NCI-H128 (cell line): Measurements from ENCODE around the gene ZNF530.

Experiments used
- DNase-seq: peaks from one replicate; lab custom pipeline; 2025; ENCODE audit not compliant: unreplicated experiment; lab: John Stamatoyannopoulos, UW

Gene ZNF530

DNA sequence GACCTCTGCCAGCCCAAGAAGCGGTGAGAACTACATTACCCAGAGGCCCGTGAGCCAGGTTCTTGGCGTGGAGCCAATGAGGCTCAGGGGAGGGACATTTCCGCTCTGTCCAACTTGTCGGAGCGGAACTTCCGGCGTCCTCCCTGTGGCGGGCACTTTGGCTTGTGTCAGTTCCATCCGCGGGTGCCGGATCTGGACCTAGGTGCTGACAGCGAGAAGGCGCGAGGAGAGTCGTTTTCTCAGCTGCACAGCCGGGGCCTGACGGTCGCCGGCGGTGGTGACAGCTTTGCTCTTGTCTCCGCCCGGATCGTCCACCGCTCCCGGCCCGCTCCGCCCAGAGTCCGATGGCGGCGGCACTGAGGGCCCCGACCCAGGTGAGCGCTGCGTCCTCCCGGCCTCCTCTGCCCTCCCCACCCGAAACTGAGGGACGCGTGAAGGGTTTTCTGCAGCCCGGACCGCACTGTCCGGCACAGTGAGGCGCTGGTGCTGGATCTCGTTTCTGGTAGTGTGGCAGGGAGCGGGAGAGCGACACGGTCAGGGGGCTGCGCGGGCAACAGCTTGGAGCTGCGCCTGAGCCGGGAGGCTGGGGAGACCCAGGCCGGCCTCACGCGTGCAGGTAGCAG, at the start of gene ZNF530:
TSS of gene ZNF530 (plus strand) at position 125 of the 623 bp plus-strand sequence. CDS start 4,461 bp downstream, outside the sequence.
- peak; percentile 84 for DNase-seq

- DNase-seq, result no peak
Observed at GRCh38 chr19:57552432-57552831, 47.3 kb upstream of the ZNF530 start.

- no peak for DNase-seq
Observed at GRCh38 chr19:57557659-57558058, 42.0 kb upstream of the ZNF530 start.

DNA sequence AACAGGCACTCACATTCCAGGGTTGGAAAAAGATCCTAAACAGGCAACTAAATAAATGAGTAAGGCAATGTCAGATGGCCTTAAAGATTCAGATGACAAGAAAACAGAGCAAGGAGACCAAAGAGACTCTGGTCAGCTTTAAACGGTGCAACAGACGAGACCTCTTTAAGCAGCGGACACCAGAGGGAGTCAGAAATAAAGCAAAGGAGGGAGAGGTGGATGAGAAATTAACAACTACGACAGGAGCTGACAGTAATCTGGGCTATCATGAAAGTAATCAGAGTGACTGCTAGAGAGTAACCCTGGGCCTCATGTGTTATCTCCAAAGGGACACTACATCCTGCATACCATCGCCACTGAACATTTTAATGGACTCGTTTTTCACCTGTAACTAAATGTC, 41.2 kb upstream of the ZNF530 start:
- DNase-seq, result no peak

GRCh38 chr19:57559008-57559403, 40.7 kb upstream of the ZNF530 start:
- DNase-seq, result no peak

- DNase-seq, result peak; percentile 39
Observed at GRCh38 chr19:57559404-57560025, 40.2 kb upstream of the ZNF530 start, which contains the start of gene ZNF550. ZNF550 (minus strand) TSS chr19:57559863; CDS start chr19:57559682, 181 bp downstream.

GRCh38 chr19:57560049-57560491, 39.6 kb upstream of the ZNF530 start:
- DNase-seq, result no peak

- no peak for DNase-seq
Observed at GRCh38 chr19:57563547-57563946, 36.1 kb upstream of the ZNF530 start.

DNA sequence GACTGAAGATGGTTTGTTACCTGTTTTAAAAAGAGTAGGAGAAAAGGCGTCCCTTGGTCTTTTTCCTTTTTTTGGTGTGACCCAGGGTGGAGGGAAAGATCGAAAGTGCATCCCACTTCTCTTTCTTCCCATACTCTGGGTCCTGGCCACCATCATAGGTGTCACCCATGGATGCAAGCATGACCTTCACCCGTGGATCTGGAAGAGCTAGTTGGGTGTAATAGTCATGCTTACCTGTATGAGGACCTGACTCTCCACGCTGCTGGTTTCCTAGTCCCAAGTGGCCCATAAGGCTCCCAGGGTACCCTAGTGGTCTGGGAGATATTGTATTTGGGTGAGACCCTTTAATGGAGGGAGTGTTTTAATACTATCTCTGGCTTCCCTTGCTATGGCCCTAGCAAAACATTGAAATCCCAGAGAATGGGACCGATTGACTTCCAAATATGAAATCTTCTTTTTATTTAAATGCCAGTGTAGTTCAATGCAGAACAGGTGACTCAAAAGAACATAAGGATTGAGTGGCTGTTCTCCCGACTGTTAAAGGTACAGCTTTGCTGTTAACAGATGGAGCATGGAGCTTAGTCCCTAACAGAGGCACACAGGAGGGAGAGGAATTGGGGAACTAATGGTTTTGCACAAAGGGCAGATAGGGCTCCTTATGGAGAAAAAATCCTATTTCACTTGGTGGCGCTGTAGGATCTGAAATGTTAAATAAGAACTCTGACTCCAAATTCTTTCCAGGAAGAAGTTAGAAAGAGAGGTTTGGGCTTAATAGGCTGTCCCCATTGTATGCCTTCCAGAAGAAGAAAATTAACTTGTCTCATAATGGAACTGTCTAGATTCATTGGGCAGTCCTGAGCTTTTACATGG, 33.1 kb upstream of the ZNF530 start:
- no peak for DNase-seq

- no peak for DNase-seq
Observed at GRCh38 chr19:57570707-57571106, 29.0 kb upstream of the ZNF530 start.

DNA sequence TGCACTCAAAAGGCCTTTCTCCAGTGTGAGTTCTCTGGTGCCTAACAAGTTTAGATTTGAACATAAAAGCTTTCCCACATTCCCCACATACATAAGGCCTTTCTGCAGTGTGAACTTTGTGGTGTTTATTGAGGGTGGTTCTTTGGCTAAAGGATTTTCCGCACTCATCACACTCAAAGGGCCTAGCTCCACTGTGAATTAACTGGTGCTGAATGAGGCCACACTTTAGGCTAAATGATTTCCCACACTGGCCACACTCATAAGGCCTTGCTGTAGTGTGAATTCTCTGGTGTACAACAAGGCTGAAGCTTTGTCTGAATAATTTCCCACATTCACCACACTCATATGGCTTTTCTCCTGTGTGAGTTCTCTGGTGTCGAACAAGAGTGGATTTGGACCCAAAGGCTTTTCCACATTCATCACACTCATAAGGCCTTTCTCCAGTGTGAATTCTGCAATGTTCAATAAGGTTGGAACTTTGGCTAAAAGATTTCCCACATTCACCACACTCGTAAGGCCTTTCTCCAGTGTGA, 27.2 kb upstream of the ZNF530 start:
- DNase-seq, result no peak

DNA sequence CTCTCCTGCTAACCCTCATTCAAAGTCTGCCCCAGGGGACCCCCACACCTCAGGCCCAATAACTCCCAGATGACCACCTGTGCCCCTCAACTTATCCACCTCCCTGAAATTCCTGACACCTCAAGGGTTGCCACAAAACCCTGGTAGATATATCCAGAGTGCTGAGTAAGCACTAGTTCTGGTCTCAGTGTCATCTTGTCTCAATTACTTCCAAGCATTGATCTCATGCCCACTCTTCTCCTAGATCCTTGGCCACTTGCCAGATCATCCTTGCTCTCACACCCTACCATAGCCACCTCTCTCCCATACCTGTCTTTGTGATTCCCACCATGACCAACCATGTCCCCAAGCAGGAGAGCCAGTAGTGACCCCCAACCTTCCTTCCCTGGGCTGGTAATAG, 23.0 kb upstream of the ZNF530 start:
- DNase-seq, result no peak

- peak; percentile 95 for DNase-seq
Observed at GRCh38 chr19:57578487-57579205, 21.0 kb upstream of the ZNF530 start, which contains the start of gene ZNF416. ZNF416 (minus strand) TSS chr19:57578911; CDS start chr19:57578704, 207 bp downstream.

DNA sequence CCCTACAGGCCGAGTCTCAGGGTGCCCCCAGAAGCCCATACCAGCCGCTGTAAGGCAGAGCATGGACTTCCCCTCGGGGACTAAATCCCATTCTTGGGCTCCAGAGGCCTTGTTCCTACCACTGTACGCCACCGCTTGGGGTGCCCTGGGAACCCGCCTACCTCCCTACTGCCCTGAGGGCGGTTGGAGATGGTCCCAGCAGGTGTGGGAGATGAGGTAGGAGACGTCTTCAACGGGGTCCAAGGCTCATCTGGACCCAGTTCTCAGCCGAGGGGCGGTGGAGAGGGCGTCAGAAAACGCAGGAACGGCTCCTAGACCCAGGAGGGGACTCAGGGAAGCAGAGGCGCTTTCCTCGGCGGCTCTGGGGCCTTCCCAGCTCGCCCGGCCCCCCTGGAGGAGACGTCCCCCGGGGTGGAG, 16.6 kb upstream of the ZNF530 start:
- no peak for DNase-seq

DNA sequence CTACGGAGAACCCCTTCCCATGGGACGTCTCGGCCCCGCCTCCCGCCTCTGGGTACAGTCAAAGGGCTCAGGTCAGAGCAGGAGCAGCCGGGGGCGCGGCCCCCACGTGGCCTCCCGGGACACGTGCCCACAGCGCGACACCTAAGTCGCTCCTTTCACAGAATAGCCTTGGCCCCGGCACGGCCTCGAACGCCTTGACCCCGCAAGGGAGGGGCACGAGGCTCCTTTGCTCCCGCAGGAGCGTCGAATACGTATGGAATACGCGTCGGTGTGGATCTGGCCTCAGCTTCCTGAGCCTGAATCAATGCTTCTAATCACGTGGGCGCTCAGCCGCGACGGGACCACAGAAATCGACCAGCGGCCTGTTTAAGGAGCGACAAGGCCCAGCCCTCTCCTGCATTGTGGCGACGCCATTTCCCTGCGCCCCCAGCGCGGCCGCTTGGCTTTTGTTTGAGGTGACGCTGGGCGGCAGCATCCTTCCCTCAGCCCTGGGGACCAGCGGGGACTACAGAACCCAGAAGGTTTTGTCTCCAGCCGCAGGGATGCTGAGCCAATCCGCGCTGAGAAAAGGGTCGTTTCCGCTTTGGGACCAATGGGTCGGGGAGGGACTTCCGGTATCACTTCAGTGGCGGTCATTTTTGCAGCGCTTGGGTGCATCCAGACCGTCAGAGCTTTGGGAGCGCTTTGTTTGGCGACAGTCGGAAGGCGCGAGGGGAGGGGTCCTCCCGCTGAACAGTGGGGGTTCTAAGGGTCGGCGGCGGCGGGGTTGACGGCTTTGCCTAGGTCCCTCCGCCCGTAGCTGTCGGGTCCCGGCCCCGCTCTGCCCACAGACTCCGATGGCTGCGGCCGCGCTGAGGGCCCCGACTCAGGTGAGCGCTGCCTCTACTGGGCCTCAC, 15.9 kb upstream of the ZNF530 start, which contains the start of gene ZIK1:
TSS of gene ZIK1 (plus strand) at position 625 of the 896 bp plus-strand sequence. CDS start at position 837, 212 bp downstream.
- DNase-seq, result peak; percentile 89

GRCh38 chr19:57587529-57587928, 12.2 kb upstream of the ZNF530 start:
- DNase-seq, result no peak

DNA sequence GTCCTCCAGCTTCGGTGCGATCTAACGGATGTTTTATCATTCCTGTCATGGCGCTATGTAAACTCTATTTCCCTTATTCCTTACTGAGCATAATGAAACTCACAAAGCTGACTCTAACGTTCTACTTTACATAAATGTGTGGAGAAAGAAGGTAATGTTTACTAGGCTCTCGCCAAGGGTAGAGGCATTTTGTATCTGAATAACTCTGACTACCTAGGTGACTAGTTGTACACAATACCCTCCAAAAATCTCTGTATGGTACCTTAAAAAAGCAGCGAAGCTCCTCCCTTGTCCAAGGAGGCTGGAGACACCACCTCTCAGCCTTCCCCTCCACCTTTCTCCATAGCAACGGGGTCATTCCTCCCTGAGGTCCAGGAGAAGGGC, 316 bp upstream of the ZNF530 start:
- DNase-seq, result no peak

DNA sequence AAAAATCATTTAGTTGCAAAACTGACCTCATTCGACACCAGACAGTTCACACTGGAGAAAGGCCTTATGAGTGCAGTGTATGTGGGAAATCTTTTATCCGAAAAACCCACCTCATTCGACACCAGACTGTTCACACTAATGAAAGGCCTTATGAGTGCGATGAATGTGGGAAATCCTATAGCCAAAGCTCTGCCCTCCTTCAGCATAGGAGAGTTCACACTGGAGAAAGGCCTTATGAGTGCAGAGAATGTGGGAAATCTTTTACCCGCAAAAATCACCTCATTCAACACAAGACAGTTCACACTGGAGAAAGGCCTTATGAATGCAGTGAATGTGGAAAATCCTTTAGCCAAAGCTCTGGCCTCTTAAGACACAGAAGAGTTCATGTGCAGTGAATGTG, 7.2 kb downstream of the ZNF530 start:
- DNase-seq, result no peak

- DNase-seq, result no peak
Observed at GRCh38 chr19:57611113-57611512, 11.4 kb downstream of the ZNF530 start.
